ENCODE measurements around the gene COL4A2.

GRCh38 chr13:110457361-110457760, 150.3 kb downstream of the COL4A2 start:
- no peak for TF ChIP-seq EZH2 (IDR thresholded peaks at IDR 0.05)
- no peak for TF ChIP-seq POLR2AphosphoS5 (IDR thresholded peaks at IDR 0.05; ENCODE audit: borderline replicate concordance, low read depth, low read length)
- TF ChIP-seq FOXP2 (optimal IDR thresholded peaks at IDR 0.05; ENCODE audit: control extremely low read depth, extremely low read length, insufficient read depth) = no peak
